HuH-7.5 (cell line): ENCODE results near the gene KLK12.

Experiments used
- DNase-seq: peaks from one replicate; pipeline ENCODE4 v3.0.0; 2011; ENCODE audit warnings: low spot score

KLK12 gene

GRCh38 chr19:51034704-51035103, at the start of gene KLK12:
KLK12 (minus strand) TSS chr19:51035002; CDS start chr19:51034621, 381 bp downstream.
- no peak for DNase-seq

GRCh38 chr19:51084505-51084904, 49.7 kb upstream of the KLK12 start:
- no peak for DNase-seq

- no peak for DNase-seq
Measured at GRCh38 chr19:51083783-51084182, 49.0 kb upstream of the KLK12 start.

- no peak for DNase-seq
Measured at GRCh38 chr19:51083181-51083580, 48.4 kb upstream of the KLK12 start.

GRCh38 chr19:51082611-51083010, 47.8 kb upstream of the KLK12 start, which contains the start of gene KLK14:
KLK14 (minus strand) TSS chr19:51082887; CDS start chr19:51082614, 273 bp downstream.
- DNase-seq: no peak

DNA sequence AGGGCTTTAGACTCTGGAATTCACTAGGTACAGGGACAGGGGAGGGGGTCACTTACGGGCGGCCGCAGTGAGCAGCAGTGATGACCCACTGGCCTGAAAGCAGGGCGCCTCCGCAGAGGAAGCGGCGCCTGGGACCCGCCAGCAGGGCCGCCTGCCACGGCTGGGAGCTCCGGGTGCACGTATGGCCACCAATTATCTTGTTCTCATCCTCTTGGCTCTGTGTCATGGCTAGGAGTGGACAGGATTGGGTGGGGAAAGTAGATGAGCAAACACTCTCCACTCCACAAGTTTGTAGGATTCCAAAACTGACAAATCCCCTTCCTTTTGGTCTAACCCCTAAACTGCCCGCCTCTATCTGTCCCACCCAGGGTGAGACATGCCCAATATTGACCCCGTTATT, 46.7 kb upstream of the KLK12 start:
- no peak for DNase-seq

- DNase-seq: no peak
Measured at GRCh38 chr19:51079481-51080110, 44.8 kb upstream of the KLK12 start.

- DNase-seq: no peak
Measured at GRCh38 chr19:51078731-51079130, 43.9 kb upstream of the KLK12 start.

GRCh38 chr19:51078104-51078503, 43.3 kb upstream of the KLK12 start:
- DNase-seq: no peak

- no peak for DNase-seq
Measured at GRCh38 chr19:51076631-51077213, 41.9 kb upstream of the KLK12 start.

DNA sequence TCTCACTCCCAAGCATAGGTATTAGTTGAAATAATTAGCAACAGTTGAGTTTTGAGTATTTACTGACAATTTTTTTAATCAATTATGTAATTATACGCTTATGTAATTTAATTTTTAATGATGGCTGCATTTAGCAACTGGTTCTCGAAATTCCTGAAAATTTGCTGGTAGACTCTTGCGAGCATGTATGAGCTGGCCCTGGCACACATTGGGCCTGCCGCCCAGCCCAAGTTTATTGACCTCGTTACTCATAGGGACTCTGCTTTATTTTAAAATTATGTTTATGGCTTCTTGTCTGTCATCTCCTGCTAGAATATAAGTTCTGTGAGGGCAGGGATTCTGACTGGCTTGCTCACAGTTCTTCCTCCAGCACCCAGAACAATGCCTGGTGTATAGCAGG, 41.2 kb upstream of the KLK12 start:
- DNase-seq: no peak

DNA sequence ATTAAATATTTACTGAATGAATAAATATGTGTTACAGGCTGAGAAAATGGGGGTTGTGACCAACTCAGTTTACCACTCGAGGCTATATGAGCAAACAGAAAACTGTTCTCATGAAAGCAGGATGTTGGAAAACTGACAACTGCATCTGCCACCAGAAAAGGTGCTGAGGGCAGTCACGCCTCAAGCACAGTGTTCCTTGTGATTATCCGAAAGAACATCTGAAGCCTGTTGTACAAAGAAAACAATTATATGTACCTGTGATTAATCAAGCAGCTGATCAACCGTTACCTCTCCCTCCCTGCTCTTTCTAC, 36.2 kb upstream of the KLK12 start:
- no peak for DNase-seq

DNA sequence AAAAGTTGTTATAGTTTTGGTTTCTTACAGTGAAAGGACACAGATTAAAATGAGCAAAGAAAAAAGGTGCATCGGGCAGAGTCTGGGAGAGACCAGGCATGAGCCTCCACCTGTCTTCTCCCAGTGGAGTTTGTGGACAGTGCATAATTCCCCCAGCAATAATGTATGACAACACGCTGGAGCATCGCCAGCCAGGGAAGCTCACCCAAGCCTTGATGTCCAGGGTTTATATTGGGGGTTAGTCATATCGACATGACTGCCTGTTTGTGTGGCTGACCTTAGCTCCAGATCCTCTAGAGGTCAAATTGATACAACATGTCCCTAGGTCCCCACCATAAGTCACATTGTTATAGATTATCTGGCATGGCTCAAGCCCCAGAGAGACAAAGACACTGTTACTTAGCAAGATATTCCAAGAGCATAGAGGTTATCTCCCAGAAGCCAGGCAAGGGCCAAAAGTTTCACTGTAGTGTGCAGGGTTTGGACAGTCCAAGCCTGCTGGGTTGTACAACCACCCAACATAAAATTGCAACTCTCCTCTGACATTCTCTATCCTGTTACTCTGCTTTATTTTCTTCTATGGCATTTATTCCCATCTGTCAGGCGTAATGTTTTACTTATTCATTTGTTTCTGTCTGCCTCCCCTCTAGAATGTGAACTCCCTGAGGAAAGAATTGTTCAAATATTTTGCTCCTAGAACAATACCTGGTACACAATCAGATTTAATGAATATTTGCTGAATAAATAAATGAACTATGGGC, 35.7 kb upstream of the KLK12 start:
- no peak for DNase-seq

GRCh38 chr19:51066393-51067186, 31.8 kb upstream of the KLK12 start:
- no peak for DNase-seq

DNA sequence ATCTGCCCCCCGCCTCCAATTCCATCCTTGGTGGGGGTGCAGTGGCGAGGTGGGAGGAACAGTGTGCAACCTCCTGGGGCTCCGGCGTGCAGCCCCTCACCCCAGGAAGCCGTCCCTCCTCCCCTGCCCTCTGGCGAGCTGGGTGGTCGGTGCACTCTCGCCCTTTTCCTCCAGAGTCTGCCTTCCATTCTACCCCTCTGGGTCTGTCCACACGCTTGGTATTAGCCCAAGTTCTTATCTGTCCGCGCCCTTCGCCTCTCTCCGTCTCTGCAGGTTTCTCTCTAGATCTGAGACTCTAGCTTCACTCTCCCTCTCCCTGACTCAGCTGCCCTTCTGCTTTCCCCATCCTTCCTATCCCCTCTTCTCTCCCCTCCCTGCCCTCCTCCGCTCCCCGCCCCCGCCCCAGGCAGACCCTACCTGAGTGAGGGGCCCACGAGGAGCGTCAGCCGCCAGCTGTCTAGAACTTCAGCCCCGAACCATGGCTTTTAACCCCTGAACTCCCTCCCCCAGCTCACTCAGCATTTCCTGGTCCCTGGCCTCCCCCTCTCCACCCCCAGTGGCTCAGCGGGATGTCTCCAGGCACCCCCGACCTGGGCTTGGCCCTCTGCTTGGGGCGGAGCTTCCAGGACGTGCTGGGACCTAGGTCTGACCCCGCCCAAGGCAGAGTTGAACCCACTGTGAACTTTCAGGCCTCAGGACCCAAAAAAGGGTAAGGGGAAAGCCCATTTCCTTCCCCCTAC, 30.6 kb upstream of the KLK12 start:
- no peak for DNase-seq

DNA sequence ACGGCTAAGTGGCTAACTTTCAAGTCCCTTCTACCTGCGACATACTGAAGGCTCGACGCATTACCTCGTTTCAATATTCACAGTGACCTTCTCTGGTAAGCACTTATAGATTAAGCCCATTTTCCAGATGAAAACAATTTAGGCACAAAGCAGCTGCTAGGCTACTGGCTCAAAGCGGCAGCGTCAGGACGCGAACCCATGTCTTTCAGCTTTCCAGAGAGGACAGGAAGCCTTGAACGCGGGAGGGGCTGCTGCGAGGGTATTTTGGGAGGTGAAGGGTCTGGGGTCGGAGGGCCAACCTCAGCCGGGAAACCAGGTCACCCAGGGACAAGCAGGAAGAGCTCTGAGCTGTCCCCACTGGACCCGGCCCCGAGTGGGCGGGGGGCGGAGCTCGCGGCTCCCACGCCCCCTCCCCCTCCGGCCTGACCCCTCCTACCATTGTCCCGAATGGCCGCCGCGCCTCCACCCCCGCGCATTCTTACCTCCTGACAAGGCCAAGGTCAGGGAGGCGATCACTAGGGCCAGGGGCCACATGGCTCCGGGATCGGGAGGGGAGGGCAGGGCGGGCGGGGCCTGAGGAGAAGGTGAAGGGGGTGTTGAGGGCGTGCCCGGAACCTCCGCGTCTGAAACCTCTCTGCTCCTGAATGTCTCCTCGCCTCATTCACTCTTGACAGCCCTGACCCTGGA, 29.9 kb upstream of the KLK12 start, which contains the start of gene KLK13:
TSS of gene KLK13 (minus strand) at position 559 of the 687 bp plus-strand sequence. CDS start at position 534, 25 bp downstream.
- no peak for DNase-seq

DNA sequence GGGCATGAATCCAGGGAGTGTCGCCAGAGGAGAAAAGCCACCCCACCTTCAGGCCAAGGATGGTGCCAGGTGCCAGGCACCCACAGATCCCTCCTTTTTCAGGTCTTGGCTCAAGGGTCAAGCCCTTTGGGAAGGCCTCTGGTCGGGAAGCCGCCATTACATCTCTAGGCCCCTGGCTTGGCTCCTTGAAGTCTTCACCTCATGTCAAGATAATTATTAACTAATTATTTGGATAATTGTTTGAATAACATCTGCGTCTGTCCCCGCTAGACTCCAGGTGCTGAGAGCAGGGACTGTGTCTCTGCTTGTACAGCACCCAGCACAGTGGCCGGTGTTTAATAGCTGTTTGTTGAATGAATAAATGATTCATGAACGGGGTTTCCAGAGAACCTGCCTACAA, 28.9 kb upstream of the KLK12 start:
- DNase-seq: no peak

GRCh38 chr19:51060973-51061372, 26.2 kb upstream of the KLK12 start:
- no peak for DNase-seq

GRCh38 chr19:51060336-51060735, 25.5 kb upstream of the KLK12 start:
- no peak for DNase-seq

- DNase-seq: no peak
Measured at GRCh38 chr19:51059715-51060114, 24.9 kb upstream of the KLK12 start.

- DNase-seq: no peak
Measured at GRCh38 chr19:51055866-51056265, 21.1 kb upstream of the KLK12 start.
